Measurements from ENCODE around the gene CCDC60.

Gene CCDC60, protein sequence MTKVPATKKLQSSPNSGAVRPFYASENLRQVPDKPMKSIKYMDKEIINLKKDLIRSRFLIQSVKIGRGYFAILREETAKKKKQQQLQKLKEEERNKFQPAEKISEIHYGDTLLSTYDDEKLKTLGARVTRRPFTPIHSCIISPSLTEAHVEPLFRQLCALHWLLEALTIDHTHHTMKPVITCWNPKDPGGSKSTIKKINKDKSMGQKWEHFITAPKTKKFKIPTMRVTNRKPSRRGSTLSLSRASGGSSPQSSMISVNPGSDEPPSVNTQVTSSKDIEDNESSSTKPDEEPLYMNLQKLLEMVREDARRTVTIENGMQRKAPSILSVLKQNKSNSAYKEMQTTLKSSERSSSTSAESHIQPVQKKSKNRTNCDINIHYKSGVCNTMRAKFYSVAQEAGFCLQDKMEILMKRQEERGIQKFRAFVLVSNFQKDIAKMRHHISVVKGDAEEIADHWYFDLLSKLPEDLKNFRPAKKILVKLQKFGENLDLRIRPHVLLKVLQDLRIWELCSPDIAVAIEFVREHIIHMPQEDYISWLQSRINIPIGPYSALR

DNA sequence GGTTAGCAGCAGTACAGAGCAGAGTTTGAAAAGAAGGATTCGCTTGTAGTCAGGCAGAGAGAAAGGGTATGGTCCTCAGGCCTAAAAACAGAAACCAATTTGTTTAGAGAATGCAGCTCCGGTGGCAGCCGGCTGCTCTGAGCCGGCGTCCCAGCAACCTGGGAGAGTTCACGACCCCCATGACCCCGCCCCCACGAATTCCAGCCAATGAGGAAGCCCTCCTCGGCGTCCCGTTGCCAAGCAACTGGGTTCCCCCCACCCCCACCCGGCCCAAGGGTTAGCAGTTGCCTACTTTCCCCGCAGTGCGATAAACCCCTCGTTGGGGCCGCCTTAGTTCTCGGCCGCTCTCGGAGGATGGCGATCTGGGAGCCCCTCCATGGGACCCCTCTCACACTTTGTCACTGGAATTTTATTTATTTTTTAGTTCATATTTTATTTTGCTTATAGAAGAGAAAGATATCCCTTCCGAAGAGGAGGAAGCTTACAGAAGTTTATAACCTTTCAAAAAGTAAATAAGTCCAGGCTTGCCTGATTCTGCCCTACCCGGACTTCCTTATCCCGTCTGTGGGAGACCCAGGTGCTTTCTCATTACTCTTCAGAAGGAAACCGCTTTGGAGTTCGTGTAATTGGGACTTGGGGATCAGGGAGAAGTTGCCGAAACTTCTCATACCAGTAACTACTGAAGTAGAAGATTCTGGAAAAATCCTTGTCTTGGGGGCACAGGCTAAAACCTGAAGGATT, at the start of gene CCDC60:
CCDC60 (plus strand) TSS at position 300 of the 741 bp plus-strand sequence. CDS start 448 bp downstream, outside the sequence.
- no peak for DNase-seq

DNA sequence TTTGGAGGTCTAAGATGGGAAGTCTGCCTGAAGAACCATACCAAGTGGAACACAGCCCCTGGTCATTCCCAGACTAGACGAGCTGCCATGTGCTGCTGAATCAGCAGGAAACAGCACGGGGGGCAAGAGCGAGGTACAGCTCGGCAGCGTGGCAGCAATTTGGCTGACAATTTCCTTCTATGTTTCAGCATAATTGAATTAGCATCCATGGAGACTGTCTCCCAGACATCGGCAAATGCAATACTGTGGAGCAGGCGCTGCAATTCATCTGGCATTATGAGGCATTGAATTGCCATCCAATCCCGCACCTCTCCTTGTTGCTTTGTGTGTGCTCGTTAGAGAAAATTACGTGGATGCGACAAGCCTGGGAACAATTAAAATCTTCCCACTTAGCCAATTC, 46.0 kb upstream of the CCDC60 start:
- no peak for DNase-seq

DNA sequence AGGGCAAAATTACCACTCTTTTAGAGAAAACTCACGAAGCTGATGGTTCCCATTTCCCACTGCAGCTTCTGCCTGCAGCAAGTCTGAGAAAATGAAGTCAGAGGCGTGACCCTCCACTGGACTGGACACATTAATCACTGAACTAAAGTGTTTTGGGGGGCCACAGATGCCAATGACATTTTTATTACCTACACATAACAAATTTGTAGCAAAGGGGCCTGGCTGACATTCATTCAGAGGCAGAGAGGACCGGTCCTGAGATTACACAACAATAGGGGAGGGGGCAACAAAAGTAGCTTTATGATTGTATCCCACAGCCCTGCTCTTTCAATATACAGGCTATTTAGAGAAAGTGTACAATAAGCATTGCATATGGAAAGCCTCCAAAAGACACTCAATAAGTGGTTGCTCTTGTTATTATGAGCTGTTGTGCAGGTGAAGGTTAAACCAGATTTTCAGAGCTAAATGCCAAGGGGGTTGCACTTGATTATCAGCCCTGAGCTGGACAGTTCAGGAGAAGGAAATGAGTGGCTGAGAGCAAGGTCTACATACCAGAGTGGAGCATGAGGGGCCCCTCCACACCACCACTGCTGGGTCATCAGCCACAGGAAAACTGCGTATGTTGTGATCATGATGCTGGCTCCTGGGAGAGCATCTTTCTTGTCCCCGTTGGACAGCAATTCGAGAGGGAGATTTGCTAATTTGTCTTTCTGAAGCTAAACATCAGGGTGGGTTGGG, 41.5 kb upstream of the CCDC60 start:
- DNase-seq: no peak

DNA sequence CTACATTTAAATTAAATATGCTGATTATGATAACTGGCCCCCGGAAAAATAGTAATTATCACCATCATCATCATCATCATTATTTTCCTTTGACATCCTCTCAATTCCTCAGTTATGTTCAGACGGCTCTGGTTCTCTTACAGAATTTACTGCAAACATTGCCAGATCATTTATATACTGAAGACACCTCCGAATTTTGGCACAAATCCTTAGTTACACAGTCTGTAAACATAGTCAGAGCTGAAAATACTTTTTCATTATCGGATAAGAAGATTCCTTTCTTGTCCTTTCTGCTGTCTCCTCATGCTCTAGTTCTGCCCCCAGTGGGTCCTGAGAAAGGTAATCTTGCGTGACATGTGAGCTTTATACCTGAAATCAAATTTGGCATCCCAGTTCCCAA, 40.3 kb upstream of the CCDC60 start:
- no peak for DNase-seq

DNA sequence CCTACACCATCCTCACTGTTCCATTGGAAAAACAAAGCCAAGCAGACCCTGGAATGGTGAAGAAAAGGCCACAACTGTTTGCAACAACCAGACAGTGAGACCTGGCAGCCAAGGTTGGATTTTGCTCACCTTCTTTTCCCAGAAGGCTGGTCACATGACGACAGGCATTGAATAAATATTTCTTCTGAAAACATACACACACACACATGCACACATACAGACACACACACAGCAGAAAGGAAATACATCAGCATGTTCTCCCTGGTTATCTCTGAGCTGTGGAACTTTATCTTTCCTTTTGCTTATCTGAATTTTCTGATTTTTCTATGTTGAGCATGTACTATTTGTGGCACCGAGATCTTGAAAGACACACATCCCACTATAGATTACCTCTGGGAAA, 38.0 kb upstream of the CCDC60 start:
- no peak for DNase-seq

DNA sequence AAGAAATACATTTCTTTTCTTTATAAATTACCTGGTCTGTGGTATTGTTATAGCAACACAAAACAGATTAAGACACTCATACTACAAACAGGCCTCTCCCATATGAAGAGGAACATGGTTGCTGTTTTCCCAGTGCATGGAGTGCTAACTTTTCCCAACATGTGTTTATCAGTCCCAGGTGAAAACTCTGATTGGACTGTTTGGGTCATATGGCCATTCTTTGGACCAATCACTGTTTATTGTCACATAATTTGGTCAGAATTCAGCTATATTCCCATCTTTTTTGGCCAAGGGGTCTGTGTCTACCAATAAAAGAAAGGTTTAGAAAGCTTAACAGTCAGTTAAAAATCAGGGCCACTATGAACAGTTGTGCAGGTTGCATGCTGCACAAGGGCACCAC, 35.4 kb upstream of the CCDC60 start:
- no peak for DNase-seq

DNA sequence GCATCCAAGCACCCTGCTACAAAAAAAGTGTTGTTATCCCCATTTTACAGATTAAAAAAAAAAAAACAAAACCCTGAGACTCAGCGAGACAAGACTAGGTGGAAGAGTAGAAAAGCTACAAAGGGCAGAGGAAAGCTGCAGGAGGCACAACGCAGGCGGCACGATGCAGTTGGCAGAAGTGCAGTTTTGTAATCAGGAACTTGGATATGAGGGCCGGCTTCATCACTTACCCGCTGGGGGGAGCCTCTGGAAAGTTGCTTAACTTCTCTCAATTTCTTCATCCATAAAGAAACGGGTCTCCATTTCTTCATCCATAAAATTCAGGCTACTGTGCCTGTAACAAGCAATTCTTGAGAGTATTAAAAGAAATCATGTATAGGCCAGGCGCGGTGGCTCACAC, 33.1 kb upstream of the CCDC60 start:
- DNase-seq: no peak

DNA sequence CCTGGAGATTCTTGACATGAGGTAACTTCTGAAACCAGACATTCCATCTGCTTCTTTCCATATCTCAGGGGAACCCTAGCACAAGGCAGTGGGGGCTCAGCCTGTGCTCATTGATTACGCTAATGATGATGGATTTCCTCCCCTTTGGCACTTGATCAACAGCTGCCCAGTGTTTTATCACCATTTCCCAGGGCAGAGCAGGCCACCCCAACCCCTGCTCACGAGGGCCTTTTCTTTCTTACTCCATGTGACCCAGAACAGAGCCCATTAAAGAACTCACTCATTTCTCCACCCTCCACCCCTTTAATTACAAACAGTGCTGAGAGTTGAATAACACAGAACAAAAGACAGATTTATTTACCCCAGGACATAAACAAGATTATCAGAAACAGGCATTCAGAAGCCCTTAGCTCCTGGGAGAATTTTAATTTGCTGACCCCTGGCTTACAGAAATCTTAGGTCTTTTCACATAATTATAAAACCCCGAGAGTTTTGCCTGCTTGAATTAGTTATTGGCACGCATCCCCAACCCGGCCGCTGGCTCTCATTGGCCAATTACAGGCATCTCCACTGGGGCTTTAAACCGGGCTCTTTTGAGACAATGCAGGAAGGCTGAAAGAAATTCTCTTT, 32.0 kb upstream of the CCDC60 start:
- DNase-seq: no peak

DNA sequence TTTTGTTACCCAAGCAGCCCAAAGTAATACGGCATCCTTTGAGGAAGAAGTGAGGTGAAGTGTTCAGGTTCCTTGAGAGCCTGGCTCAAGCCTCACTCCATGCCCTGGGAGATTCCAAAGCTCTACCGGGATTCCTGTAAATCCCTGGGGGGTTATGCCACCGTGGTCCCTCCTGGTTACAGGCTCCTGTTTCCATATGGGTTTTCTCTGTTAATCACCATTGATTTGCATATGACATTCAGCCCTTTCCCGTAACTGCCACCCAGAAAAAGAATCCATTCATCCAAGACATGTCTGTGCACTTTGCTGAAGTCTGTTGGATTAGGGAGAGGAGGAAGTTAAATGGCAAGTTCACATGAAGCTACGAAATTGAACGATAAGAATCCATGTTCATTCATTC, 27.9 kb upstream of the CCDC60 start:
- no peak for DNase-seq

DNA sequence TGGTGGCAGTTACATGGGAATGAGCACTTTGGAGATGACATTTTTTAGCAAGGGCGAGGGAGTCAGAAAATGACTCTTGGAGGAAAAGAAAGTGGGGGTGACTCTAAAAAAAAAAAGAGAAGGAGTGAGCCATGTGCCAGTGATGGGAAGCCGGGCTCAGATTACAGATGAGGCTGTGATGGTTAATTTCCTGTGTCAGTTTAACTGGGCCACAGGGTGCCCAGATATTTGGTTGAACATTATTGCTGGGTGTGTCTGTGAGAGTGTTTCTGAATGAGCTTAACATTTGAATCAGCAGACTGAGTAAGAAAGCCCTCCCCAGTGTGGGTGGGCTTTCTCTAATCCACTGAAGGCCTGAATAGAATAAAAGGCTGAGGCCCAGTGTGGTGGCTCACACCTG, 26.8 kb upstream of the CCDC60 start:
- DNase-seq: no peak

DNA sequence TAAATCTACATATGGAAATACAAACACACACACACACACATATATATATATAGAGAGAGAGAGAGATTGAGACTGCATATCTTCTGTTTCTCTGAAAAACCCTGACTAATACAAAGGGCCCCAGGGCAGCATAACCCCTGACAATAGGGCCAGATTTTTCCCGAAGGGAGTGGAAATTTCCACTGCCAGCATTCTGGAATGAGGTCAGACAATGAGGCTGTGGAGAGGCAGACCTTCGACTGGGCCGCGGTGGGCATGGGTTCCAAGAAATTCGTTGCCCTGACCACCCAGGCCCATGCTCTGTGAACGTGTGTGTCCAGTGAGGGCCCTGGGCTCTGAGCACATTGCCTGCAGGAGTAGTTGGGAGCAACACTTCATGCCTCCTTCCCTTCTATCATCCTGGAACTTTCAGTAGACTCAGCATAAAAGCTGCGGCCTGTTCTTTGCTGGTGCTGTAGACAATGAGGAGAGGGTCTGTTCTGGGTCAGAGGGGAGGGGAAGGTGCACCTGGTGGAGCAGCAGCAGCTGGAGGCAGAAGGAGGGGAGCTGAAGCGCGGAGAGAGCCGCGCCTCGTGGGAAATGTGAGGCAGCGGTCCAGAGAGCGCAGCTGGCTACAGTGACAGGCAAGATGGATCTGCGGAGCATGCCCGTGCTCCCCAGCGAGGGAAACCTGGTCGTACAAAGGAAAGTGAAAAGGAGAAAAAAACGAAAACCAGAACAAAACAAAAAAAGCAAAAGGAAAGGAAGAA, 25.6 kb upstream of the CCDC60 start:
- DNase-seq: no peak

DNA sequence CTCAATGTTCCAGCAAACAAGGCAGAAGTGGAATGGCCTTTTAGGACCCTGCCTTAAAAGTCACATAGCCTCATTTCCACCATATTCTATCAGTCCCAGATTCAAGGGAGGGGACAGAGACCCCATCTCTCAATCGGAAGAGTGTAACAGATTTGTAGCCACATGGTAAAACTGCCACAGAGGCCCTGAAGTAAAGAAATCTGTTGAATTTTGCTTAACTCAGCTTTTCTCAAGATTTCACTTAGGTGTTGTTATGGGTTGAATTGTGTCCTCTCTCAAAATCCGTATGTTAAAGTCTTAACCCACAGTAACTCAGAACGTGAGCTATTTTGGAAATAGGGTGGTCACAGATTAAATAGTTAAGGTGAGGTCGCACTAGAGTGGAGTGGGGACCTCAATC, 22.7 kb upstream of the CCDC60 start:
- no peak for DNase-seq

DNA sequence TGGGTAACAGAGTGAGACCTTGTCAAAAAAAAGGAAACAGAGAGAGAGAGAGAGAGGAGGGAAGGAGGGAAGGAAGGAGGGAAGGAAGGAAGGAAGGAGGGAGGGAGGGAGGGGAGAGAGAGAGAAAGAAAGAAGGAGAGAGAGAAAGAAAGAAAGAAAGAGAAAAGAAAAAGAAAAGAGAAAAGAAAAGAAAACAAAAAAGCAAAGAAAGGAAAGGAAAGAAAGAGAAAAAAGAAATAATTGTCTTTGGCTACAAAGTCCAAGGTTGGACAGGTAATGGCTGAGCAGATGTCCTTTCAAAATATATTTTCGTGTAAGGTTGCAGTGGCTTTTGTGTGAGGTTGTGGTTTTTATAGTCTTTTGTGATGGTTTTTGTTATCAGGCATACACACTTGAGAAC, 21.6 kb upstream of the CCDC60 start:
- DNase-seq: no peak

DNA sequence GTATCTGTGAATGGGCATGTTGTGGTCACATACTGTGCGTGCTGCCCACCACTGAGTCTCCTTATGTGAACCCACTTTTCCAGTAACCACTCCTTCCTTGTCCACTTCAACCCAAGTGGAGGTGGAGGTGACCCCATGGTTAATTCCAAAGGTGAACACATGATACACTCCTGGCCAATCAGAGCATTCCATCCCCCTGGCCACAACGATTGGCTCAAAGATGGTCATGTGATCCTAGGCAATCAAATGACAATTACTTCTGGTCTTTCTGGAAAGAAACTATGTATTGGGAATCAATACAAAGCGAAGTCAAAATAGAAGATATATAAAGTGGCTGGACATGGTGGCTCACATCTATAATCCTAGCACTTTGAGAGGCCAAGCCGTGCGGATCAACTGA, 20.2 kb upstream of the CCDC60 start:
- DNase-seq: no peak

DNA sequence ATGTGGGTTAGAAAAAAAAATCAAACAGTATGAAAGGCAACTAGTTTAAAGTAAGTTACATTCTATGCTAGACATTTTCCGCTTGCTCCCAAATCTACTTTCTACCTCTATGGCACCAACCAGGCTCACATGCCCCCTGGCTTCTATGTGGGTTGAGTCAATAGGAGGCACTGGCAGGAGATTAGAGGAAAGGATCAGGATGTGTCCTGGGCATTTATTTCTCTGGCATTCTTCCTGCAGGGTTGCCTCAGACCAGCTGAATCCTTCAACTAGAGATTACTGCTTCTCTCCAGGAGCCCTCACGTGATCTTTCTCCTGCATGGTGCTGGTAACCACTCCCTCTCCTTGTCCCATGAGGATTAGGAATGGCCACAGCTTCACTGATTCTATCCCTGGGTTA, 14.9 kb upstream of the CCDC60 start:
- DNase-seq: no peak

DNA sequence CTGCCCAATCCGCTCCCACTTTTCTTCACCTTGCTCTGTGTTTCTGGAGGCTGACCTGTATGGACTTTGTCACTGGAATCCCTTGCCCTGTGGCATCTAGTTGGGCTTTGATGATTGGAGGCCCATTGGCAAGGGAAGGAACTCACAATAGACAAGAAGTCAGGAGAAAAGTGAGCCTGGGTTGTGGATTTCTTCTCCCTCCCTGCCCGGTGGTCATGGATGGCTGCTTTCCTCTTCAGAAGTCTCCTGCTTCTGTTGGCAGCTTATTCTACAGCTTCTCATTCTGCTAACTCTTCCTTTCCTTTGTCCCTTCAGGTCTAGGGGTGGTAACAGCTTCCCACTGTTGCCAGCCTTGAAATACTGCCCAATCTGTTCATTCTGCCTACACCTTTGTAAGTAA, 13.9 kb upstream of the CCDC60 start:
- no peak for DNase-seq

DNA sequence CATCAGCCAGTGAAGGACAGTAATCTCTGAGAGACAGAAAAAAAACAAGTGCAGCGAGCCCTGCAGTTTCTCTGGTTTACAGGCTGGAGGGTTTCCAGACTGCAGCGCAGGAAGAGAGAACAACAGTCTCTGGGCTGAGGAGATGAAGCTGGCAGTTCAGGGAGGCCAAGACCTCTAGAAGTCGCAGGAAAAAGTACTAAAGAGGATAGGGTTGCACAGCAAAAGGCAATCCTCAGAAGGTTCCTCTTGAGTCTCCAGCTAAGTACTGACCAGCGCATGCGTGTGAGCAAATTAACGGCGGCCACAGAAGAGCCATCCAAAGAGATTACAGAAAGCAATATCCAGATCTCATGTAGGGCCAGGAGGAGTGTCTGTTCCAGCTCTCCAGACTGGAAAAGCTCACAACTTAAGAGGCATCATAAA, 12.2 kb upstream of the CCDC60 start:
- DNase-seq: no peak

DNA sequence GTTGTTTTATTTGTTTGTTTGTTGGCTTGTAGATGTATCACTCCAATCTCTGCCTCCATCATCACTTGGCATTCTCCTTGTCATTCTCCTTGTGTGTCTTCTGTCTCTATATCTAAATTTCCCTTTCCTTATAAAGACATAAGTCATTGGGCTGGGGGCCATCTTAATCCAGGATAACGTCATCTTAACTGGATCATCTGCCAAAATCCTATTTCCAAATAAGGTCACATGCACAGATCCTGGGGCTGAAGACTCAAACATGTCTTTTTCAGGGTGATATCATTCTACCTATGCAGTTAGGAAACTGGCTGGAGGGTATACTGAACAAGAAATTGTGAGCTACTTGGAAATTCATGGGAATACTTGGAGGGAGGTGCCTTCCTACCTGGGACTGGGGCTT, 8.7 kb upstream of the CCDC60 start:
- no peak for DNase-seq

DNA sequence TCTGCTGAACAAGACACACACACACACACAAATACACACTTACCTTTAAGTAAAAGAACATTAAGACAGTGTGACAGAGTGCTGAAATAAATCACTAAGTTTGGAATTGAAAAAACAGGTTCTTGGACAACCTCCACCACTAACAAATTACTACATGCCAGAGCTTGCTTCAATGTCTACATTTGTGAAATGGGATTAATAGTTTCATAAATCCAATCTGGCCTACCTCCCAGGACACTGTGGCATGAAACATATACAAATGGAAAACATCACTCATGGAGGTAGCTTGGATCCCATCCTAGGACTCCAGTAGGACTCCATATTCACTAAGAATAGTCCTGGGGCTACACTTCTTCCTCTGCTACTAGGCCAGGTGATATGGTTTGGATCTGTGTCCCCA, 8.2 kb upstream of the CCDC60 start:
- DNase-seq: no peak

DNA sequence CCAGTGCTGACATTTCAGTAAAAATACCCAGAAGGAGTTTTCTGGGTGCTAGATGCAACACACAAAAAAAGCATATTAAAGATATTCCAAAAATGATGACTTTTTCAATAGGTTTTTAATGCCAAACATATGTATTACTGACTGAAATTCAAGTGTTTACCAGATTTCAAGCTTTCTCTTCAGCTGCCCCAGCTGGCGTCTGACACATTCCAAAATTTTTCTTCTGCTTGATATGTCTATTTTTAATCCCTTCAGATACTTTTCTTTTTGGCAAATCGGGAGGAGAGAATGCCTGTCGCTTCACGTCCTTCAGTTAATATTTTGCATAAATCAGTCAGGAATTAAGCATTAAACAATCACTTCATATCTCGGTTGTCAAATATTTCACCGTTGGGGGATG, 7.1 kb upstream of the CCDC60 start:
- no peak for DNase-seq

DNA sequence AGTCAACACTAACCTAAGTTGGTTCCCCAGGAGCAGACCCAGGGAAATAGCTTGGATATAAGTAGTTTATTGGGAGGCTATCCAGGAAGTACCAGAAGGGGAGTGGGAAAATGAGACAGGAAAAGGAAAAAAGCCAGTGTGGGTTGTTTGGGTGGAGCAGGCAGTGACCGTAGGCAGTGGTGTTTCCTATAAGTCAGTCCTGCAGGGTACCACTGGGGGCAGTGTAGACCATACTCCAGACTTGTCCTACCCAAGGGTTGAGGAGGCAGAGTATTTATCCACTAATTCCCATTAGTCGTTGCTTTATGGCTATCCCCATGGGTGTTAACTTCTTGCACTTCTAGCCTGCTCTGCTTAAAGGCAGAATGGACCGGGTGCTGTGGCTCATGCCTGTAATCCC, 6.4 kb upstream of the CCDC60 start:
- peak; percentile 15 for DNase-seq
